Erythroblast (primary cell): ENCODE results near the gene EPS8.

Source experiments
- DNase-seq, 2 experiments: peaks; one replicate each; lab custom pipeline; 2025; lab: John Stamatoyannopoulos, UW
- GATA1 ChIP-seq: IDR thresholded peaks from 2 replicates; pipeline ENCODE4 v1.6.1; 2011; ENCODE audit warnings: low read depth, mild to moderate bottlenecking, control low read depth, low read length, moderate library complexity
- POLR2A ChIP-seq: IDR thresholded peaks from 2 replicates; pipeline ENCODE4 v1.6.1; 2011; ENCODE audit warnings: mild to moderate bottlenecking, low read length

Gene EPS8

DNA sequence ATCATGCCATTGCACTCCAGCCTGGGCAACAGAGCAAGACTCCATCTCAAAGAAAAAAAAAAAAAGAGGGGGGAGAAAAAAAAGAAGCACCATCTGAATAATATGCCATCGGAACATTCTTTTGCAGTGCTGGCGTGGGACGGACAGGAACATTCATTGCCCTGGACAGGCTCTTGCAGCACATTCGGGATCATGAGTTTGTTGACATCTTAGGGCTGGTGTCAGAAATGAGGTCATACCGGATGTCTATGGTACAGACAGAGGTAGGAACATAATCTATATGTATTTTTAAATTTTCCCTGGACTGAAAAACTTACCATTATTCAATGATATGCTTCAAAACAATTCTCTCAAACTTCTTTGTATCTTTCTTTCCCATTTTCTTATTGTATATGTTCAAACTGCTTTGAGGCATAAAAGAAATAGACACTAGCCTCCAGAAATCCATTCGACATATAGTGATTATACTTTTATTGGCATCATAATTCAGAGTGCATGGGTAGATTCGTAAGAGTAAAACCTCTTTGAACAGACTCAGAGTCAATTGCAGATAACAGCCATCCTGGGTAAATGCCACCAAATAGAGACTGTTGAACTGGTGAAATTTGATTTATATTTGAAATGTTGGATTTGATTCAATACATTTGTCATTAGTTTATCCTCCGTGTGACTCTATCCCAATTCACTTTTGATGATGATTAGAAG is 199.7 kb downstream of the EPS8 start:
- no peak for DNase-seq

DNA sequence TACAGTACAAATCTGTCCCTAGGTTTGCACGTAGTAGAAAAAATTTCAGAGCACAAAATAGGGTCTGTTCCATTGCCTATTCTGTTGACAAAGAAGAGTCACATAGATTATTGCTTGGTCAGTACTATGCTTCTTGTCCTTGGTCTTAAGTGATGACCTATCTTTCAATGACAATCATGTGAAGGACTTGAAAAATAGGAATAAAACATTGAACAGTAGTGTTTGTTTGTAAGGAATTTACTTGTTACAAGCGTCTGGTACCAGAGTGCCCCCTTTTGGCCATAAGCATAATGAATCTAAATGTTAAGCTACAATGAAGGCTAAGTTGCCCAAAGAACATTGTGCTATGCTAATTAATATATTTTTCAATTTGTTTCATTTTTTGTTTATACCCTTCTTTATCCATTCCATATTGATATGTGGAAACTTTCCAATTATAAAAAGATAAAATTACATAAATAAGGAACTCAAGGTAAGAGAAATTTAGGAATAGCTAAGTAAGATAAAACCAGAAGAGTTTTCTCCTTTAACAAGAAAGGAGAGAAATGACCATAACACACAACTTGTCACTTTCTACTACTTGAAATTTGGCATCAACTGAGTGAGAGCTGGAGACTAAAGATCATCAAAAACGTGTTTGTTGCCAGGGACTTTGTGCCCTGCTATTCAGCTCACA is 204.7 kb downstream of the EPS8 start:
- DNase-seq, result peak; percentile 70 to 79
- no peak for TF ChIP-seq GATA1
- TF ChIP-seq POLR2A, result no peak

More for the DNA sequence above, 199.7 kb downstream of the EPS8 start:
- no peak for TF ChIP-seq POLR2A
- TF ChIP-seq GATA1, result no peak

DNA sequence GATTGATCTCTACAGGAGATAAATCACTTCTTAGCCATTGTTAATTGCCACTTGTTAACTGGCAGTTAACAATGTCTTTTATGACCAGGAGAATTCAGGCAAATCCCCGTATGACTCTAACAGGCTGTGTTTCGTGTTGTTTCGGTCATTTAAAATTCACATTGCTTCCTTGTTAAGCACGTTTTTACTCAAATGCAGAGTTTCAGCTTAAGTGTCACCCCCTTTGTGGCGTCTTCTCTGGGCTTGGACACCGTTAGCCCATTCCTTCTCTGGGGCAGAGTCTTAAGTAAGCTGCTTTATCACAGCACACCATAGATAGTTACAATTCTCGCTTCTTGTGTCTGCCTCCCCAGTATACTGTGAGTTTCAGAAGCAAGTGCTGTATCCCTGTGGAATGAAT is 205.4 kb downstream of the EPS8 start:
- no peak for TF ChIP-seq GATA1
- TF ChIP-seq POLR2A, result no peak
- no peak for DNase-seq

DNA sequence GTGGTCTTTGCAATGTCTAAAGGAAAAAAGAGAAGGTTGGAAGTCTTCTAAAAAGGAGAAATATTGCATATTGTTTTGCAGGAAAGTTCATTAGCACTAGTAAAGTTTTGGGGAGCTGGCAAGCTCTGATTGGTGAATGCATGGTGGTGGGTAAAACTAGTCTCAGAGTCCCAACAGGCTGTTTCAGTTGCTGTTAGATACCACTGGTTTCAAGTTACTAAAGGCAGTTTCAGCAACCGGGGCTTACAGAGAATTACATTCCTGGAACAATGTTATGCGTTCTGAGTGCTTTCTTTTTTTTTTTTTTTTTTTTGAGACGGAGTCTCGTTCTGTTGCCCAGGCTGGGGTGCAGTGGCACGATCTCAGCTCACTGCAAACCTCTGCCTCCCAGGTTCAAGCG is 208.2 kb downstream of the EPS8 start:
- TF ChIP-seq POLR2A, result no peak
- DNase-seq, result no peak

DNA sequence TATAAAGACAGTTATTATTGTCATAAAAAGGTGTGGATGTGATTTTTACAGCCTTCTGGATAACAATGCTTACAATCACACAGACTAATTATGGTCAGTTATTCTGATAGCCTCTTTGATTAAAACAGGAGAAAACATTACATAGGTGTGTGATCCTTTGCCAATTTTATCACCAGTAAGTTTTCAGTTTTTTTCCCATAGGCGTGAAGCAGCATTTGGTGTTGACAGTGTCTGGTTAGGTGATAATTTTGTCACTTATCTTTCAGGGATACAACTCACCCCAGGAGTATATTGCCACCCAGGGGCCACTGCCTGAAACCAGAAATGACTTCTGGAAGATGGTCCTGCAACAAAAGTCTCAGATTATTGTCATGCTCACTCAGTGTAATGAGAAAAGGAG is 208.8 kb downstream of the EPS8 start:
- TF ChIP-seq POLR2A, result no peak
- no peak for DNase-seq

DNA sequence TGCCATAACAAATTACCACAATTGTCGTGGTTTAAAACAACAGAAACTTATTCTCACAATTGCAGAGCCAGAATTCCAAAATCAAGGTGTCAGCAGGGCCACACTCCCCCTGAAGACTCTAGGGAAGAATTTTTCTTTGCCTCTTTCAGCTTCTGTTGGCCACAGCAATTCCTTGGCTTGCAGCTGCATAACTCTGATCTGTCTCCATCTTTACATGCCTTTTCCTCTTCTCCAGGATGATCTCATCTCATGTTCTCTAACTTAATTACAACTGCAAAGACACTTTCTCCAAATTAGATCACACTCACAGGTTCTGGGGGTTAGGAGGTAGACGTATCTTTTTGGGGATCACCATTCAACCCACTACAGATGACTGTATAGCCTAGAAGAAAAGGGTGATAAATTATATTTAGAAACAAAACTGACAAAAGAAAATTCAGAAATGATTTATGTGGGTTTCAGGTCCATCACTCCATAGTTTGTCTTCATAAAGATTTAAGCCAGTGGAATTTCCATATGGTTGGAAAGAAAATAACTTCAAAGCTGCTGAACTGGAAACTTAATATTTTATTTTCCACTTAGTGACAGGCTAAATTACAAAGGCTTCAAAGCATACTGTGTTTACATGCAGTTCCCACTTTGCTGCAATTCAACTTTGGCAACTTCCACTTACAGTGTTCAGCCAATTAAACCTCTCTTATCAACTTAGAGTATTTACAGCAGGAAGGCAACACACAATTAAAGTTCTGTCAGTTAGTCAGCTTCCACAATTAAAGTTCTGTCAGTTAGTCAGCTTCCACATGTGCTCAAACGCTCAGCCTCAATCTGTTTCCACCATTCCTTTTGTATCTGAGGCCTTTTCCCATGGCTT is 213.3 kb downstream of the EPS8 start:
- no peak for DNase-seq
- TF ChIP-seq POLR2A (no peak), GATA1 (no peak)

DNA sequence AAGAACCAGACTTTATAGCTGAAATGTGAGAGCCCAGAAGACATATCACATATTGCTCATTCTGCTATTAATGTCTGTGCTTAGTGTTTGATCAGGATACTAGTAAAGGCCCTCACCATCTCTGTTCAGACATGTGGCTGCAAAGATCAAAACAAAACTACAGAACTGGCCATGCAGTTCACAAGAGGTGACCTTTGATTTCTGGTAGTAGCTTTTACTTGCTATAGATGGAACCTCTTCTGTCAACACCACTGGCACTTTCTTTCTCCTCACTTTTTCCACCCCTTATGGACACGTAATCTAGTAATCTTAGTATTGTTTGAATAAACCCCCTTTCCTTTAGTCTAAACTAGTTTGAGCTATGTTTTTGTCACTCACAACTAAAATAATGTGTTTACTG is 214.8 kb downstream of the EPS8 start:
- DNase-seq, result no peak
- TF ChIP-seq POLR2A (no peak), GATA1 (no peak)
